Testis (tissue), 2 donors: ENCODE data around the gene TNFAIP1.

Experiments used
- POLR2A ChIP-seq: fragments of 450-650 bp; IDR thresholded peaks from one replicate; pipeline ENCODE4 v1.6.1; 2017; ENCODE audit warnings: antibody characterized with exemption, mild to moderate bottlenecking, moderate library complexity
- TF ChIP-seq, protein P1 (sequence below), 3 experiments: fragments of 450-650 bp in 2 of 3; fragments of 200-600 bp in 1 of 3; sonication (generic) in 1 of 3; IDR thresholded peaks; one replicate each; pipeline ENCODE4 v1.5.1; 2016 to 2019; ENCODE audit warnings: antibody characterized with exemption in 3 of 3, mild to moderate bottlenecking in 2 of 3, moderate library complexity in 1 of 3

DNA sequence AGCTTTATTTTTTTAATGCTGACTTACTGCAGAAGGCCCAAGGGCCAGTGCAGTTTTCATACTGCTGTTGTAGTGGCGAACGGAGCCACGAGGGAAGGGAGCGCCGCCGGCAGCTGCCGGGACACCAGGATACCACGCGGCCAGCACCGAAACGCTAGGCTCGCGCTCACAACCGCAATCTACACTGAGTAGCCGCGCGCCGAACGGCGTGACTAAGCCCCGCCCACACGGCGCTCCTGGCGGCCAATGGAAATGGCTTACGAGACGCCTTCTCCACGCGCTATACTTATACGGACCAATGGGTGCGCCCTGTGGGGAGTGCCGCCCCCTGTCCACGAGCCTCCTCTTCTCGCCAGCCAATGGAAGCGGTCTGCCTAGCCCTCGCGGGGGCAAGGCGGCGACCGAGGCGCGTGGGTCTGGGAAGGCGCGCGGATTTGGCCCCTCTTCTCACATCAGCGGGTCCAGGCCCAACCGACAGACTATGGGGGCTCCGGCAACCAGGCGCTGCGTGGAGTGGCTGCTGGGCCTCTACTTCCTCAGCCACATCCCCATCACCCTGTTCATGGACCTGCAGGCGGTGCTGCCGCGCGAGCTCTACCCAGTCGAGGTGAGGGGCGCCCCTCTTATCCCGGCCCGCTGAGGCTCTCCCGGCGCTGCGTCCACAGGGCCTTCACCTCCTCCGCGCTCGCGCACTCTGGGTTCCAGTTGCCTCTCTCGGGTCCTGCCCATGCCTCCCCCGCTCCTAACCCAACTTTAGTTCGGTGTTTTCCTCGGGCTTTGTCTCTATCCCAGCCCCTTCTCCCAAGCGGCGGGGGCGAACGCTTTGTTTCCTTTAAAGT lies 16.6 kb upstream of the TNFAIP1 start, which contains the start of gene TMEM97:
- TF ChIP-seq, protein P1, sequence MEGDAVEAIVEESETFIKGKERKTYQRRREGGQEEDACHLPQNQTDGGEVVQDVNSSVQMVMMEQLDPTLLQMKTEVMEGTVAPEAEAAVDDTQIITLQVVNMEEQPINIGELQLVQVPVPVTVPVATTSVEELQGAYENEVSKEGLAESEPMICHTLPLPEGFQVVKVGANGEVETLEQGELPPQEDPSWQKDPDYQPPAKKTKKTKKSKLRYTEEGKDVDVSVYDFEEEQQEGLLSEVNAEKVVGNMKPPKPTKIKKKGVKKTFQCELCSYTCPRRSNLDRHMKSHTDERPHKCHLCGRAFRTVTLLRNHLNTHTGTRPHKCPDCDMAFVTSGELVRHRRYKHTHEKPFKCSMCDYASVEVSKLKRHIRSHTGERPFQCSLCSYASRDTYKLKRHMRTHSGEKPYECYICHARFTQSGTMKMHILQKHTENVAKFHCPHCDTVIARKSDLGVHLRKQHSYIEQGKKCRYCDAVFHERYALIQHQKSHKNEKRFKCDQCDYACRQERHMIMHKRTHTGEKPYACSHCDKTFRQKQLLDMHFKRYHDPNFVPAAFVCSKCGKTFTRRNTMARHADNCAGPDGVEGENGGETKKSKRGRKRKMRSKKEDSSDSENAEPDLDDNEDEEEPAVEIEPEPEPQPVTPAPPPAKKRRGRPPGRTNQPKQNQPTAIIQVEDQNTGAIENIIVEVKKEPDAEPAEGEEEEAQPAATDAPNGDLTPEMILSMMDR (IDR thresholded peaks at IDR 0.05), result peak in 1 of 3 experiments; percentile 36
- peak; percentile 21 for TF ChIP-seq POLR2A
